ENCODE measurements around the gene WFDC5. TPM values are rescaled to one million over a fixed set of nuclear protein-coding genes. Genes with fewer than 3 reads are reported as not detected.

The WFDC5 gene
- total RNA-seq, 1 experiment from 2014 or later, result not detected

DNA sequence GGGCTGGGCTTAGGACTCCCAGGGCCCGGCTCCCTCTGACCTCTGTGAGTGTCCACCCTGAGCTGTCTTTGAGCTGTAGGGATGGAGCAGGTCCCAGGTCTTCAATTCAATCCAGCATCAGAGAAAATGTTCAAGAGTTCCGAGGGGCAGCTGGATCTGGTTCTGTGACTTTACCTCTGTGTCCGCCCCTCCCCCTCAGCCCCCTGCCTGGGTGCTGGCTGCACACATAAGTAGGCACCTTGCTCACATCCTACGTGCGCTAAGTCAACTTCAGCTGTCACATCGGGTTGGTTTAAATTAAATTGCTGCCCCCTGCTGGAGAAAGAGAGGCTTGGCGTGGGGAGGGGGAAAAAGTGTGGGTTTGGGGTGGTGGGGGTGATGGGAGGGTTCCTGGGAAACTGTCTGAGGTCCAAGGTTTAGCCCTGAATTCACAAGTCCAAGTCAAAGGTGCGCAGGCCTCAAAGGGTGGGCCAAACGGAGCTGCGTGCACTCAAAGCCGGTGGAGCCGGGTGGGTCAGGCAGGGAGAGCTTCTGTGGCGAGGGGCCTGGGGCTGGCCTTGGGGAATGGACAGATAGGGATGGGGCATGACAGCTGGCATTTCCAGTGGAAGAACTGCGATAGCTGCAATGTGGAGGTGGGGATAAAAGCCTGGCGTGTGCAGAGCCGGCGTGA, 3.0 kb downstream of the WFDC5 start:
- BruUV-seq (replicated peaks), result no TSS peak
- H3K36me3 ChIP-seq (ENCODE audit: control insufficient read depth, insufficient read depth, low read length), result no peaks in the 10 kb centered on the region
- no peaks in the 10 kb centered on the region for H3K9me3 ChIP-seq
- H3K4me1 ChIP-seq, result no peaks in the 10 kb centered on the region
- H3K27me3 ChIP-seq (replicated peaks; ENCODE audit: control insufficient read depth, insufficient read depth, low read length), result no peaks in the 10 kb centered on the region
- H3K27ac Mint-ChIP-seq (ENCODE audit: unreplicated experiment), result no peak overlapping the region
- no peaks in the 10 kb centered on the region for H3K9me3 Mint-ChIP-seq (ENCODE audit: unreplicated experiment)
- TF ChIP-seq, protein P1, sequence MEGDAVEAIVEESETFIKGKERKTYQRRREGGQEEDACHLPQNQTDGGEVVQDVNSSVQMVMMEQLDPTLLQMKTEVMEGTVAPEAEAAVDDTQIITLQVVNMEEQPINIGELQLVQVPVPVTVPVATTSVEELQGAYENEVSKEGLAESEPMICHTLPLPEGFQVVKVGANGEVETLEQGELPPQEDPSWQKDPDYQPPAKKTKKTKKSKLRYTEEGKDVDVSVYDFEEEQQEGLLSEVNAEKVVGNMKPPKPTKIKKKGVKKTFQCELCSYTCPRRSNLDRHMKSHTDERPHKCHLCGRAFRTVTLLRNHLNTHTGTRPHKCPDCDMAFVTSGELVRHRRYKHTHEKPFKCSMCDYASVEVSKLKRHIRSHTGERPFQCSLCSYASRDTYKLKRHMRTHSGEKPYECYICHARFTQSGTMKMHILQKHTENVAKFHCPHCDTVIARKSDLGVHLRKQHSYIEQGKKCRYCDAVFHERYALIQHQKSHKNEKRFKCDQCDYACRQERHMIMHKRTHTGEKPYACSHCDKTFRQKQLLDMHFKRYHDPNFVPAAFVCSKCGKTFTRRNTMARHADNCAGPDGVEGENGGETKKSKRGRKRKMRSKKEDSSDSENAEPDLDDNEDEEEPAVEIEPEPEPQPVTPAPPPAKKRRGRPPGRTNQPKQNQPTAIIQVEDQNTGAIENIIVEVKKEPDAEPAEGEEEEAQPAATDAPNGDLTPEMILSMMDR (IDR thresholded peaks at IDR 0.05; ENCODE audit: insufficient read depth in 1 of 2, low read depth in 1 of 2, low read length in 1 of 2, severe bottlenecking in 1 of 2, unreplicated experiment in 1 of 2), result peak; percentile 64 to 83
- peak in 1 of 2 experiments; percentile 53 for DNase-seq
- intact Hi-C loops (cut with micrococcal nuclease; ENCODE audit: unreplicated experiment), result loop anchor here (1.0 kb wide), 2 partner anchors 68 to 101 kb away; no protein-coding TSS in a partner anchor
- ChIA-PET CTCF (interaction anchor here (0.5 to 5.8 kb wide), 21 partner anchors 9 to 750 kb away, joined by 3 to 71 read pairs (median 5); partner anchors contain the start of genes KCNS1, SEMG2 and WFDC12), POLR2A (no interaction called here)
- H3K36me3 Mint-ChIP-seq (ENCODE audit: insufficient read depth, unreplicated experiment), result no peaks in the 10 kb centered on the region
- H3K4me3 Mint-ChIP-seq (ENCODE audit: unreplicated experiment), result no peak overlapping the region
- H3K4me3 ChIP-seq (ENCODE audit: low read depth, low read length), result no peak overlapping the region
- H3K4me1 Mint-ChIP-seq (ENCODE audit: low read depth, unreplicated experiment), result peaks cover 6% of the 10 kb centered on the region
- H3K27me3 Mint-ChIP-seq (ENCODE audit: insufficient read depth, unreplicated experiment), result peaks cover 4% of the 10 kb centered on the region

DNA sequence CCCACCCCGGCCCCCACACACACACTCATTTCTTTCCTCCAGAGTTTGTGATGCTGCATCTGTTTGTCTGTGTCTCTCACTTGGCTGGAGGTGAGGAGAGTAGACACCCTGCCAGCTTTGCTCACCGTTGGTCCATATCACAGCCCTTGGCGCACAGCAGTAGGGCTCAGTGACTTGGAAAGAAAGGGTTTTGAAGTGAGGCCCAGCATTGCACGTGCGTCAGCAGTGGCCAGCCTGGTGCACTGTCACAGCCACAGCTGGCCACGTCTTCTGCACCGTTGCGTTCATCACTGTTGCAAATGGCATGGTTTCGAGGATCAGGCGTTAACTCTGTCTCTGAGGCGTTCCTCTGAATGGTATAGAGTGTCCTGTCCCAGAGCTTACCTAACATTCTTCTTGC, 3.7 kb downstream of the WFDC5 start:
- Histone ChIP-seq H3K9me3 (no peaks in the 10 kb centered on the region), H3K4me3 (ENCODE audit: low read depth, low read length) (no peak overlapping the region), H3K36me3 (ENCODE audit: control insufficient read depth, insufficient read depth, low read length) (no peaks in the 10 kb centered on the region), H3K4me1 (no peaks in the 10 kb centered on the region), H3K27me3 (replicated peaks; ENCODE audit: control insufficient read depth, insufficient read depth, low read length) (no peaks in the 10 kb centered on the region)
- TF ChIP-seq, protein P1 (IDR thresholded peaks at IDR 0.05; ENCODE audit: insufficient read depth in 1 of 2, low read depth in 1 of 2, low read length in 1 of 2, severe bottlenecking in 1 of 2, unreplicated experiment in 1 of 2), result no peak
- BruUV-seq (replicated peaks), result no TSS peak
- DNase-seq, result no peak
- intact Hi-C loops (cut with micrococcal nuclease; ENCODE audit: unreplicated experiment), result no loop called here
- Mint-ChIP-seq H3K36me3 (ENCODE audit: insufficient read depth, unreplicated experiment) (no peaks in the 10 kb centered on the region), H3K4me3 (ENCODE audit: unreplicated experiment) (no peak overlapping the region), H3K27me3 (ENCODE audit: insufficient read depth, unreplicated experiment) (peaks cover under 1% of the 10 kb centered on the region), H3K9me3 (ENCODE audit: unreplicated experiment) (no peaks in the 10 kb centered on the region), H3K27ac (ENCODE audit: unreplicated experiment) (no peak overlapping the region), H3K4me1 (ENCODE audit: low read depth, unreplicated experiment) (peaks cover 6% of the 10 kb centered on the region)
- ChIA-PET POLR2A (no interaction called here), CTCF (interaction anchor here (0.6 to 5.8 kb wide), 15 partner anchors 9 to 750 kb away, joined by 3 to 71 read pairs (median 6); partner anchors contain the start of gene KCNS1)

DNA sequence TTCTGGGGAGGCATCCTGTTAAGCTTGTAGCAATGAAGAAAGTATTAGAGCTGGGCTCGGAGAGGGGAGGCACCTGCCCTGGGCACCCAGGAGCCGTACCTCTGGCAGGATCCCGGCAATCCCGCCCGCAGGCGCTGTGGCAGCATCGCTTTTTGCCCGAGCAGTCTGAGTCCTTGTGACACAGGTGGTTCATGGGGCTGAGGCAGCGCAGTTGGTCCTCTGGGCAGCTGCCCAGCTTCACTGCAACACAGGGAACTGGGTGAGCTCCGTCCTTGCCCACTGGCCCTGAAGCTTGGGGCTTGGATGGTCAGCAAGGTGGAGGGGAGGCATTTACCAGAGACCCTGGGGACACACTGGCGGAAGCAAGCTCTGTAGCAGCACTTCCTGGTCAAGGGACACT, 4.7 kb downstream of the WFDC5 start:
- ChIA-PET CTCF (interaction anchor here (1.0 to 5.8 kb wide), 7 partner anchors 11 to 180 kb away, joined by 3 to 71 read pairs (median 5); partner anchors contain the start of gene WFDC12), POLR2A (no interaction called here)
- no peaks in the 10 kb centered on the region for H3K36me3 ChIP-seq (ENCODE audit: control insufficient read depth, insufficient read depth, low read length)
- no peaks in the 10 kb centered on the region for H3K36me3 Mint-ChIP-seq (ENCODE audit: insufficient read depth, unreplicated experiment)
- H3K4me1 Mint-ChIP-seq (ENCODE audit: low read depth, unreplicated experiment), result peaks cover 6% of the 10 kb centered on the region
- H3K4me3 ChIP-seq (ENCODE audit: low read depth, low read length), result no peak overlapping the region
- H3K9me3 ChIP-seq, result no peaks in the 10 kb centered on the region
- no peak overlapping the region for H3K27ac Mint-ChIP-seq (ENCODE audit: unreplicated experiment)
- intact Hi-C loops (cut with micrococcal nuclease; ENCODE audit: unreplicated experiment), result no loop called here
- no TSS peak for BruUV-seq (replicated peaks)
- DNase-seq, result no peak
- TF ChIP-seq, protein P1 (IDR thresholded peaks at IDR 0.05; ENCODE audit: insufficient read depth in 1 of 2, low read depth in 1 of 2, low read length in 1 of 2, severe bottlenecking in 1 of 2, unreplicated experiment in 1 of 2), result no peak
- H3K4me1 ChIP-seq, result no peaks in the 10 kb centered on the region
- peaks cover 2% of the 10 kb centered on the region; the same call in 1 of the 2 replicates for H3K27me3 ChIP-seq (replicated peaks; ENCODE audit: control insufficient read depth, insufficient read depth, low read length)
- H3K9me3 Mint-ChIP-seq (ENCODE audit: unreplicated experiment), result no peaks in the 10 kb centered on the region
- no peaks in the 10 kb centered on the region for H3K27me3 Mint-ChIP-seq (ENCODE audit: insufficient read depth, unreplicated experiment)
- H3K4me3 Mint-ChIP-seq (ENCODE audit: unreplicated experiment), result no peak overlapping the region

All from Caco-2 (cell line).